Astrocyte (in vitro differentiated cells and primary cell): Measurements from ENCODE around the gene NEU2. TPM values are rescaled to one million over a fixed set of nuclear protein-coding genes. Genes with fewer than 3 reads are reported as not detected.

ENCODE experiments used
- DNase-seq: peaks from one replicate; pipeline ENCODE4 v3.0.0-alpha.2; 2010; ENCODE audit warnings: low read depth
- FAIRE-seq: peaks from 2 replicates; lab custom pipeline; 2011; peaks lifted over from hg19 to GRCh38; lab: Jason Lieb, UNC
- H2AFZ ChIP-seq: 2 replicates; pipeline ENCODE4 v1.6.0; 2012; ENCODE audit warnings: low read depth, low read length, inconsistent platforms
- H3K27ac ChIP-seq: 2 replicates; pipeline ENCODE4 v1.5.1; 2011; ENCODE audit warnings: low read depth, low read length, inconsistent platforms
- H3K27me3 ChIP-seq: 2 replicates; pipeline ENCODE4 v1.6.0; 2011; ENCODE audit warnings: low read length, inconsistent platforms; ENCODE audit not compliant: insufficient read depth
- H3K36me3 ChIP-seq: 2 replicates; pipeline ENCODE4 v1.5.1; 2011; ENCODE audit warnings: low read length, inconsistent platforms; ENCODE audit not compliant: insufficient read depth
- H3K4me1 ChIP-seq: 2 replicates; pipeline ENCODE4 v1.5.1; 2011; ENCODE audit warnings: low read length, inconsistent platforms; ENCODE audit not compliant: insufficient read depth
- H3K4me2 ChIP-seq: 2 replicates; pipeline ENCODE4 v1.6.0; 2012; ENCODE audit warnings: low read length, inconsistent platforms
- H3K4me3 ChIP-seq: 2 replicates; pipeline ENCODE4 v1.5.1; 2011; ENCODE audit warnings: low read depth, mild to moderate bottlenecking, low read length, inconsistent platforms; ENCODE audit not compliant: insufficient read depth
- H3K79me2 ChIP-seq: 2 replicates; pipeline ENCODE4 v1.6.0; 2012; ENCODE audit warnings: mild to moderate bottlenecking, low read length, inconsistent platforms; ENCODE audit not compliant: insufficient read depth
- H3K9ac ChIP-seq: 2 replicates; pipeline ENCODE4 v1.6.0; 2012; ENCODE audit warnings: mild to moderate bottlenecking, low read length, inconsistent platforms
- H3K9me3 ChIP-seq: 2 replicates; pipeline ENCODE4 v1.5.1; 2012; ENCODE audit warnings: low read depth, mild to moderate bottlenecking, low read length, inconsistent platforms; ENCODE audit not compliant: insufficient read depth
- H4K20me1 ChIP-seq: 2 replicates; pipeline ENCODE4 v1.6.0; 2012; ENCODE audit warnings: low read length, inconsistent platforms; ENCODE audit not compliant: insufficient read depth
- H3K27ac Mint-ChIP-seq: one replicate; pipeline ENCODE4 v1.8.0; 2021; ENCODE audit warnings: mild to moderate bottlenecking, mixed read lengths; ENCODE audit not compliant: unreplicated experiment
- H3K27me3 Mint-ChIP-seq: one replicate; pipeline ENCODE4 v1.8.0; 2021; ENCODE audit warnings: low read depth, mixed read lengths; ENCODE audit not compliant: unreplicated experiment
- H3K36me3 Mint-ChIP-seq: one replicate; pipeline ENCODE4 v1.8.0; 2021; ENCODE audit warnings: low read depth, mixed read lengths; ENCODE audit not compliant: unreplicated experiment
- H3K4me1 Mint-ChIP-seq: one replicate; pipeline ENCODE4 v1.8.0; 2021; ENCODE audit warnings: low read depth, mixed read lengths; ENCODE audit not compliant: unreplicated experiment
- H3K4me3 Mint-ChIP-seq: one replicate; pipeline ENCODE4 v1.8.0; 2021; ENCODE audit warnings: mild to moderate bottlenecking, moderate library complexity, mixed read lengths; ENCODE audit not compliant: unreplicated experiment
- H3K9me3 Mint-ChIP-seq: one replicate; pipeline ENCODE4 v1.8.0; 2021; ENCODE audit warnings: mild to moderate bottlenecking, mixed read lengths; ENCODE audit not compliant: unreplicated experiment
- EZH2 ChIP-seq: IDR thresholded peaks from 2 replicates; pipeline ENCODE4 v1.6.1; 2012; ENCODE audit warnings: mild to moderate bottlenecking, low read length, inconsistent platforms; ENCODE audit not compliant: insufficient read depth
- total RNA-seq: library from RNA; stranded (reverse); gene quantifications from 2 replicates; pipeline ENCODE4 v1.2.1, GENCODE V29; 2021
- TF ChIP-seq, protein P1 (sequence below): IDR thresholded peaks from 2 replicates; pipeline ENCODE4 v1.5.1; 2011; ENCODE audit warnings: low read depth, mild to moderate bottlenecking, inconsistent platforms, low read length, moderate library complexity; ENCODE audit not compliant: insufficient read depth

NEU2 gene
- total RNA-seq, 1 donor from 2014 or later, result not detected

DNA sequence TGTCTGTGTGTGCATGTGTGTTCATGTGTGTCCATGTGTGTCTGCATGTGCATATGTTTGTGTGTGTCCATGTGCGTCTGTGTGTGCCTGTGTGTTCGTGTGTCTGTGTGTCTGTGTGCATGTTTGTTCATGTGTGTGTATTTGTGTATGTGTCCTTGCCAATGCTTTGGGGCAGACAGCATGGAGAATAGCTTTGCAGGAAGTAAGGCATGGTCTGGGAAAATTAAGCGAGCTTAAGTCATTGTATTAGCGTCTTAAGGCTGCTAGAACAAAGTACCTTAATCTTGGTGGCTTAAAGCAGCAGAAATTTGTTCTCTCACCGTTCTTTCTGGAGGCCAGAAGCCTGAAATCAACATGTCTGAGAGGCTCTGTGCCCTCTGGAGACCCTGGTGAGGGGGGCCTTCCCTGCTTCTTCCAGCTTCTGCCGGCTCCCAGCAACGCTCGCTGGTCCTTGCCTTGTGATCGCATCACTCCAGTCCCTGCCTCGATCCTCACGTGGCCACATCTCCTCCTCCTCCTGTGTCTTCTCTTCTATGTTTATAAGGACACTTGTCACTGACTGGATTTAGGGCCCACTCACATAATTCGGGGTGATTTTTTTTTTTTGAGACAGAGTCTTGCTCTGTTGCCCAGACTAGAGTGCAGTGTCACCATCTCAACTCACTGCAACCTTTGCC, 3.8 kb downstream of the NEU2 start:
- H3K4me1 Mint-ChIP-seq, result peaks cover 7% of the 10 kb centered on the region
- Histone ChIP-seq H3K4me2 (no peak overlapping the region), H3K4me3 (no peak overlapping the region), H3K4me1 (peaks cover 9% of the 10 kb centered on the region), H3K9me3 (no peaks in the 10 kb centered on the region), H4K20me1 (no peaks in the 10 kb centered on the region), H3K36me3 (no peaks in the 10 kb centered on the region), H3K9ac (no peak overlapping the region), H3K79me2 (no peaks in the 10 kb centered on the region), H3K27me3 (no peaks in the 10 kb centered on the region), H3K27ac (no peak overlapping the region), H2AFZ (no peak overlapping the region)
- H3K27me3 Mint-ChIP-seq, result no peaks in the 10 kb centered on the region
- TF ChIP-seq, protein P1, sequence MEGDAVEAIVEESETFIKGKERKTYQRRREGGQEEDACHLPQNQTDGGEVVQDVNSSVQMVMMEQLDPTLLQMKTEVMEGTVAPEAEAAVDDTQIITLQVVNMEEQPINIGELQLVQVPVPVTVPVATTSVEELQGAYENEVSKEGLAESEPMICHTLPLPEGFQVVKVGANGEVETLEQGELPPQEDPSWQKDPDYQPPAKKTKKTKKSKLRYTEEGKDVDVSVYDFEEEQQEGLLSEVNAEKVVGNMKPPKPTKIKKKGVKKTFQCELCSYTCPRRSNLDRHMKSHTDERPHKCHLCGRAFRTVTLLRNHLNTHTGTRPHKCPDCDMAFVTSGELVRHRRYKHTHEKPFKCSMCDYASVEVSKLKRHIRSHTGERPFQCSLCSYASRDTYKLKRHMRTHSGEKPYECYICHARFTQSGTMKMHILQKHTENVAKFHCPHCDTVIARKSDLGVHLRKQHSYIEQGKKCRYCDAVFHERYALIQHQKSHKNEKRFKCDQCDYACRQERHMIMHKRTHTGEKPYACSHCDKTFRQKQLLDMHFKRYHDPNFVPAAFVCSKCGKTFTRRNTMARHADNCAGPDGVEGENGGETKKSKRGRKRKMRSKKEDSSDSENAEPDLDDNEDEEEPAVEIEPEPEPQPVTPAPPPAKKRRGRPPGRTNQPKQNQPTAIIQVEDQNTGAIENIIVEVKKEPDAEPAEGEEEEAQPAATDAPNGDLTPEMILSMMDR, result no peak
- TF ChIP-seq EZH2, result no peak
- peaks cover 3% of the 10 kb centered on the region for H3K9me3 Mint-ChIP-seq
- FAIRE-seq (no peak), DNase-seq (no peak)
- no peak overlapping the region for H3K4me3 Mint-ChIP-seq
- H3K36me3 Mint-ChIP-seq, result no peaks in the 10 kb centered on the region
- no peak overlapping the region for H3K27ac Mint-ChIP-seq

DNA sequence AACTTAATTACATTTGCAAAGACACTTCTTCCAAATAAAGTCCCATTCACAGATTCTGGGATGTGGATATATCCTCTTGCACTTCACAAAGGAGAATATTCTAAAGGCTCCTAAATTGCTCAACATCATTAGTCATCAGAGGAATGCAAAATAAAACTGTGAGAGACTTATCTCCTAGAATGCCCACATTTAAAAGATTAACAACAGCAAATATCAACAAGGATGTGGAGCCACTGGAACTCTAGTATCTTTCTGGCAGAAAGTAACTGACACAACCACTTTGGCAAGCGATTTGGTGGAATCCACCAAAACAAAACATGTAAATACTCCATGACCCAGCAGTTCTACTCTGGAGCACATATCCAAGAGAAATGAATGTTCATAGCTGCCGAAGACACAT, 4.6 kb downstream of the NEU2 start:
- FAIRE-seq (no peak), DNase-seq (peak; percentile 41)
- H3K27me3 ChIP-seq, result peaks cover 2% of the 10 kb centered on the region
- H3K4me2 ChIP-seq, result no peak overlapping the region
- H3K4me3 Mint-ChIP-seq, result no peak overlapping the region
- peaks cover 2% of the 10 kb centered on the region for H3K36me3 Mint-ChIP-seq
- no peaks in the 10 kb centered on the region for H3K79me2 ChIP-seq
- H3K27ac Mint-ChIP-seq, result no peak overlapping the region
- H3K27me3 Mint-ChIP-seq, result peaks cover 4% of the 10 kb centered on the region
- TF ChIP-seq, protein P1, result no peak
- TF ChIP-seq EZH2, result no peak
- H2AFZ ChIP-seq, result no peak overlapping the region
- H3K9me3 Mint-ChIP-seq, result peaks cover 3% of the 10 kb centered on the region
- peaks cover 9% of the 10 kb centered on the region for H3K4me1 ChIP-seq
- H3K27ac ChIP-seq, result no peak overlapping the region
- H3K4me1 Mint-ChIP-seq, result peaks cover 7% of the 10 kb centered on the region
- H4K20me1 ChIP-seq, result no peaks in the 10 kb centered on the region
- no peaks in the 10 kb centered on the region for H3K36me3 ChIP-seq
- no peak overlapping the region for H3K9ac ChIP-seq
- no peak overlapping the region for H3K4me3 ChIP-seq
- no peaks in the 10 kb centered on the region for H3K9me3 ChIP-seq

DNA sequence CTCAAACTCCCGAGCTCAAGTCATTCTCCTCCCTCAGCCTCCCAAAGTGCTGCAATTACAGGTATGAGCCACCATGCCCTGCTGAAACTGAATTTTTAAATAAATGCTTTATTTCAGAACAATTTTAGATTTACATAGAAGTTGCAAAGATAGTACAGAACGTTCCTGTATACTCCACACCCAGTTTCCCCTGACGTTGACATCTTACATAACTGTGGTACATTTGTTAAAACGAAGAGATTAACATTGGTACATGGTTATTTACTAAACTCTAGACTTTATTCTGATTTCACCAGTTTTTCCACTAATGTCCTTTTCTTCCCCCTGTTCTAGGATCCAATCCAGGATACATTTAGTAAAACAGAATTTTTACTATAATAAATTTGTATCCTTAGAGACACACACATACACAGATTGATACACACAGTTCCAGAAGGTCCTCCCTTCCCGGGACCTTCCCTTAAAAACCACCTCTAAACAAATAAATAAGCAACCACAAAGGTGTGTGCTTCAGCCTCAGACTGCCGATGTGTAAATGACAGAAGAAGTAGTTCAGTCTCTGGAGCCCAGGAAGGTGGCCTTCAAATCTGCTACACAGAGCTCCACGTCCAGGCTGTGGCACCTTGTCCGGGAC, 6.9 kb downstream of the NEU2 start:
- DNase-seq (no peak), FAIRE-seq (no peak)
- H3K27ac Mint-ChIP-seq, result no peak overlapping the region
- TF ChIP-seq, protein P1, result no peak
- TF ChIP-seq EZH2, result no peak
- H3K4me3 Mint-ChIP-seq, result no peak overlapping the region
- Histone ChIP-seq H3K4me3 (no peak overlapping the region), H3K4me1 (no peaks in the 10 kb centered on the region), H3K9ac (no peak overlapping the region), H3K9me3 (no peaks in the 10 kb centered on the region), H2AFZ (no peak overlapping the region), H3K36me3 (no peaks in the 10 kb centered on the region), H3K27me3 (peaks cover 2% of the 10 kb centered on the region), H3K4me2 (no peak overlapping the region), H4K20me1 (no peaks in the 10 kb centered on the region), H3K79me2 (no peaks in the 10 kb centered on the region), H3K27ac (no peak overlapping the region)
- peaks cover 10% of the 10 kb centered on the region for H3K9me3 Mint-ChIP-seq
- H3K27me3 Mint-ChIP-seq, result peaks cover 20% of the 10 kb centered on the region
- H3K4me1 Mint-ChIP-seq, result no peaks in the 10 kb centered on the region
- peaks cover 4% of the 10 kb centered on the region for H3K36me3 Mint-ChIP-seq
